HG02981 (cell line): Measurements from ENCODE around the gene BEND7.
"Not testable (repeated sequence)": the region's sequence is repeated elsewhere in the genome, so short reads cannot be mapped to it uniquely, and the experiment has no call there.

Source experiments
- ATAC-seq: cut with Tn5 transposase; IDR thresholded peaks from one replicate; pipeline ENCODE4 v1.9.1; 2021; ENCODE audit warnings: mild to moderate bottlenecking, moderate library complexity; ENCODE audit not compliant: unreplicated experiment

Gene BEND7

DNA sequence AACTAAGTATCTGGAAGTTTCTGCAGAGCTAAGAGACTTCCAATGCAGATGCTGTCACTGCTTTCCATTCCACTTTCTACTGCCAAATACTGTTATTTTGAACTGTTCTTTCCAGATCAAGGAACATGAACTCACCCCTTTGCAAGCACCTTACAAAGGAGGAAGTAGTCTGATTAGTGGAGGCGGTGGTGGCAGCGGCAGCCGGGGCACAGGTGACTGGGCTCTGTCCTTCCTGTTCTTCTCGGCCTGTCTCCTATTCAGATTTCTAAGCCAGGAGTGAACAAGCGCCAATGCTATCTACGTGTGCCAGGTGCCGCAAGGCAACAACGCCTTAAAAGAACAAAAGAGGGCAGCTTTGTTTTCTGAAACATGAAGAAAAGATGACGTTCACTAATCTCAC, 44.9 kb downstream of the BEND7 start:
- ATAC-seq: no peak

DNA sequence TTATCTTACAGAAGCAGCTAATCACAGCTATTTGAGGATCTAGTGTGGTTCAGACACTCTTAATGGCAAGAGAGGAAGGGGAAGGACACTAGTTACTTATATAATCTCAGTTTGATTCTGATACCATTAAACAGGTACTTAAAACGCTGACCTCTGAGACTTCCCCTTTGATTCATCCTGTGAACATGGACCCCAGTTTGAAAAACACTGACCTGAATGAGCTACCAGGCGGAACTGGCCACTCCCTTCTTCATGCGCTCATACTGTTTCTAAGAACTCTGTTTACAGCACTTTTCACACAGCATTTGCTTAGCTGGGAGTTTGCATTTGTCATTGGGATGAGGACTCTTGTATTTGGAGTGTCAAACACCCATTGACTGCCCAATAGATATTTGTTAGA, 45.7 kb downstream of the BEND7 start:
- no peak for ATAC-seq

DNA sequence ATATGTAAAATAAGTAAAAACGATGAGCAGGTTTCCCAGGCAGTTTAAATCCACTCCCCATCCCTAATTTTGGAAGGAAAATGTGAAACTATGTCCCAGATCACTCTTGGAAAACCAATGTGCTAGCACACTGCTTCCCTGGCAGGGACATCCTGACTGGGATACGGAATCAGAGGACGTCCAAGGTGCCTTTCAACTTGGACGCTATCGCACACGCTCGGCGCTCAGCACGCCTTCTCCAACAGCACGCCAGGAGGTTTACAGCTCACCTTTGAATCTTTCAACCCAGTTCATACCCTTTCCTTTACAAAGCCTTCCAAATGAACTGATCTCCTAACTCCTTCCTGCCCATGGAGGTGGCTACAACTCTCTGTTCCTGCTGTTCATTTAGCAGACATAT, 47.1 kb downstream of the BEND7 start:
- ATAC-seq: no peak

DNA sequence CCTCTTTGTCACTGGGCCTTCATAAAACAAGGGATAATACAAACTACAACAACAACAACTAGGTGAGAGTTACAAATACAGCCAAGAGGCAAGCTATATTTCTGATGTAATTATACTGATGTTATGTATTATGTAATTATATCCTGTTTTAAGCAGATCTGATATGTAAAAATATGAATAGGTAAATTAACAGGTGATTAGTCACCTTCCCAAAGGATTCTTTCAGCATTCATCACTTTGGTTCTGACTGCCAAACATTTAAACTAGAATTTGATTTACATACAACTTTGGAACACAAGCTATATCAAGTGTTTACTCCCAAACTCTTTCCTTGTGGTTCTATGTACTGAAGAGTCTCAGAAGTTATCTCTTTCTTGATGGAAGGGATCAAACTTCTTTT, 53.7 kb downstream of the BEND7 start:
- no peak for ATAC-seq

DNA sequence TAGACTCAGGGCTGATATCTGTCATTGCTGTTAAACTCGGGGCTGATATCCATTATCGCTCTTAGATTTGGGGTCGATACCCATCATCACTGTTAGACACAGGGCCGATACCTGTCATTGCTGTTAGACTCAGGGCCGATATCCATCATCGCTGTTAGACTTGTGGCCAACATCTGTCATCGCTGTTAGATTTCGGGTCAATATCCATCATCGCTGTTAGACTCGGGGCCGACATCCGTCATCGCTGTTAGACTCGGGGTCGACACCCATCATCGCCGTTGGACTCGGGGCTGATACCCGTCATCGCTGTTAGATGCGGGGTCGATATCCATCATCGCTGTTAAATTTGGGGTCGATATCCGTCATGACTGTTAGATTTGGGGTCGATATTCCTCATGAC, 54.8 kb downstream of the BEND7 start:
- no peak for ATAC-seq

DNA sequence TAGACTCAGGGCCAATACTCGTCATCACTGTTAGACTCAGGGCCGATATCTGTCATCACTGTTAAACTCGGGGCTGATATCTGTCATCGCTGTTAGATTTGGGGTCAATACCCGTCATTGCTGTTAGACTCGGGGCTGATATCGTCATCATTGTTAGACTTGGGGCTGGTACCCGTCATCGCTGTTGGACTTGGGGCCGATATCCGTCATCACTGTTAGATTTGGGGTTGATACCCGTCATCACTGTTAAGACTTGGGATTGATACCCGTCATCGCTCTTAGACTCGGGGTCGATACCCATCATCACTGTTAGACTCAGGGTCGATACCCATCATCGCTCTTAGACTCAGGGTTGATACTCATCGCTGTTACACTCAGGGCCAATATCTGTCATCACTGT, 56.5 kb downstream of the BEND7 start:
- no peak for ATAC-seq

DNA sequence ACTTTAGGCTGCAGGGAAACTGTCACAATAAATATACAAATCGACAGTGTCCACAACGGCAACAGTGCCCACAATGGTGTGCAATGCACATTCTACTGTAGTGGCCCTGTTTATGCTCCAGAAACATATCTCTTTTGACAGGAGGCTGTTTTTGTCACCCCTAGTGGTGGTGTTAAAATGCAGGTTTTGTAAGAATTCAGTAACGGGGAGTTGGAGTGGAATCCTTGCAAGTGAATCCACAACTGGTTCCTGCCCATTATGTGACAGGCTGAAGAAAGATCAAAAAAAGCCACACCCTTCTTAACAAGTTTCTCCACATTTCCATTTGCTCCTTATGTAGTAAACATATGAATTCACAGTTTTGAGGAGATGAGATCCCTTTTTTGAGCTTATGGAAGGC, 58.5 kb downstream of the BEND7 start:
- no peak for ATAC-seq

DNA sequence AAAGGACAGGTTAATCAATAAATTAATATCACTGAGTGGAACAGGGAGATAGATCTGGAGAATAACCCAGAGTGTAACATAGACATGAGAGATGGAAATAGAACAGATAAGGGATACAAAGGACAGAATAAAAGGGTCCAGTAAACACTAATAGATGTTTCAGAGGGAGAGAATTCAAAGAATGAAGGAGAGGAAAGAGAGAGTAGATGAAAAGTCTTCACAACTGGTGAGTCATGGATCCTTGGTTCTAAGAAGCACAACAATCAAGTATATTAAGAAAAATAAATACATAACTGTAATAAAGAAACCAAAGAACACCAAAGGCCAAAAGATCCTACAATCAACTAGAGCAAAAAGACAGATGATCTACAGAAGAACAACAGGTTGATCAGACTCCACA, 66.3 kb downstream of the BEND7 start:
- no peak for ATAC-seq

DNA sequence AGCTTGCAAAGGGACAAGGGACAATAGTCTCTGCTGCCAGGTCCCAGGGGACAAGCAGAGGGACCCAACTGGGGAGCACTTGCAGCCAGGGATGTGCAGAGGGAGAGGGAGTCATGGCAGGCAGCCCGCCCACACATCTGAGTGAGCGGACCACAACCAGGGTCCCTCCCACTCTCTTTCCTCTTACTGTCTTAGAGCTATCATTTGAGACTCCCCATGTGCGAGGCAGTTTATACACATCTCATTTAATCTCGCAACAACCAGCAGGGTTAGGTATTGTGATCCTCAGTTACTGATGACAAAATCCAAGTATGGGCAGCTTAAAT, 70.2 kb downstream of the BEND7 start:
- no peak for ATAC-seq

DNA sequence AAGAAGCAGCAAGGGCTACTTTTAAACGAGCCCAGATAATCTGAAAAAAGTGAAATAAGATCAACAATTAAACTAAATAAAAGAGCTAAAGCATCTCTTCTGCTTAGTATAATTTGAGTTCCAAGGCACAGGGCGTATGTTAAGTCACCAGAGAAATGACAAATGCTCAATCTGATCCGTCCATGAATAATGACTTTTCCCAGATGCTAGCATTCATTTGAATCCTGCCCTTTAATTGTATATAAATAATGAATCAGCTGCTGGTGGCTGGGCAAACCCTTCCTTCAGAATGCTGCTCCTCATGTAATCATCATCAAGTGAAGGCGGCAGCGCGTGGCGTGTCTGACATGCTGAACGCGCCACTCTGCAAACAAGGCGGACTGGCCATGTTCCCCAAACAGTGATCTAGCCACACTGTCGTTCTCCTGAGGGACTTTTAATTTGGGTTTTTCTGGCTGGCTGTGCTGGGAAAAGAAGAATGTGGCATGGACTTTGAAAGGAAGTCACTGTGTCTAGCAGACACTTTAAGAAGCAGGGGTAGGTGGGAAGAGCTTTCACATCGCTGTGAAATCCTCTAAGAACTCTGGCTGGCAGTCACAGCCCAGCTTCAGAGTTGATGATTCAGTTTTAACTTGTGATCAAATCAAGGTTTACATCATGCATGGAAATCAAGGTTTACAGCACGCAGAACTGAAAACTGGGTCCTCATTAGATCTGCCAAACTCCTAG, 70.7 kb downstream of the BEND7 start:
- ATAC-seq: no peak

DNA sequence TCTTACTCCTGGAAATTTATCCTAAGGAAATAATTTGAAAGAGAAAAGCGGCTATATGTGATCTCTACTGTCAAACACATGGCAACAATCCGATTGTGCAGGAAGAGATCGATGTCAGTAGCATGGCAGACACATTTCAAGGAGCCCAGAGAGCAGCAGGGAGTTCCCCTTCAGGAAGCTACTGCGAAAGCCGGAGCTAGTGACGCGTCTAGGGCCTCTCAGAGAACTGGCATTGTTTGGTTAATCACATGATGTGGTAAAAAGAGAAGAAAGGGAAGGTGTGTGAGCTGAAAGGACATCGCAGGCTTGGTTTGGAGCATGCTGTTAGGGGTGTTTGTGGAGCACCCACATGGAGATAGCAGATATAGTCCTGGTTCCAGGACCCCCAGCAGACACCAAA, 74.9 kb downstream of the BEND7 start:
- no peak for ATAC-seq

DNA sequence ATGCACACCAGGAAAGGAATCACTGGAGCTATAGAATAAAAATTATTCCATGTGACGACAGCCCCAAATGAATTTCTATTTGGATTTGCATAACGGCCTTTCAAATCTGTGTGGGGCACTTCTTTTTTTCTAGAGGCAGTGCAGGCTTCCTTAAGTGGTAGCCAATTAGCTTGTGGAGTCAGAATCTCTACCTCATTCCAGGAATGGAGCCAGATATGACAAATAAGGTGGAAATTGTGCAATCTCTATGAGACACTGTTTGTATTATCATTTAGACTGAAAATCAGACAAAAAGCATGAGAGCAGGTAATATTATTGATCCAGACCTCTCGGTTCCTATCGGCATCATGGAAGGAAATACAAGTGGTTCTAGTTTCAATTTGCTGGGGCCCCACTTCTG, 78.7 kb downstream of the BEND7 start:
- no peak for ATAC-seq

DNA sequence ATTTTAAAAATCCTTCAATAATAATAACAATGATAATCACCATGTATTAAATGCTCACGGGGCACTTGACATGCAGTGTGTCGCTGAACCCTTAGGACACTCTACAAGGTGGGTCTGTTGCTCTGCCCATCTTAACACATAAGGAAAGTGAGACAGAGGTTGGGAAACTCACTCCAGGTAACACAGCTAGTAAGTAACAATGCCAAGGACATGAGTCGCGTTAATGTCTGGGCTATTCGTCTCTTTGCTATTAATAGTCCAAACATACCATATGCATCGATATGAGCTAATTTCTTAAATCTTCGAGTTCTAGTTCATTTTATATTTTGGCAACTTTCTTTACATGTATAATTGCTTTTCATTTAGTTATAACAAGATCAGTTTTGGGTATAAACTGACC, 79.5 kb downstream of the BEND7 start:
- ATAC-seq: no peak

DNA sequence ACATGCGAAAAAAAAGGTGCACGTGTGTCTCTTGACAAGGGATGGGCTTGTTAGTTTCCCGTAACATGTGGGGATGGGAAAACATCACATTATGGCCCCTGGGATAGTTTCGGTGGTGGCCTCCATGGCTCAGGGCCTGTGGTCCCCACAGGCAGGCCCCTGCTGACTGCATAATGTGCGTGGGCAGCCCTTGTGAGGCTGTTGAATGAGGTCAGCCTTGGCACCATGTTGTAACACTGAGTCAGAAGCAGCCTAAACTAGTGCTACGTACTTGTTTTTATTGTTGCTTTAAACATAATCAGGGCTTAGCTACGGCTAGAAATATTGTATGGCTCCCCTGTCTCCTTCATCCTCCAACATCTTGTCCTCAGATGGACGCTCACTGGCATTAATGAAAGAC, 80.6 kb downstream of the BEND7 start:
- ATAC-seq: no peak

DNA sequence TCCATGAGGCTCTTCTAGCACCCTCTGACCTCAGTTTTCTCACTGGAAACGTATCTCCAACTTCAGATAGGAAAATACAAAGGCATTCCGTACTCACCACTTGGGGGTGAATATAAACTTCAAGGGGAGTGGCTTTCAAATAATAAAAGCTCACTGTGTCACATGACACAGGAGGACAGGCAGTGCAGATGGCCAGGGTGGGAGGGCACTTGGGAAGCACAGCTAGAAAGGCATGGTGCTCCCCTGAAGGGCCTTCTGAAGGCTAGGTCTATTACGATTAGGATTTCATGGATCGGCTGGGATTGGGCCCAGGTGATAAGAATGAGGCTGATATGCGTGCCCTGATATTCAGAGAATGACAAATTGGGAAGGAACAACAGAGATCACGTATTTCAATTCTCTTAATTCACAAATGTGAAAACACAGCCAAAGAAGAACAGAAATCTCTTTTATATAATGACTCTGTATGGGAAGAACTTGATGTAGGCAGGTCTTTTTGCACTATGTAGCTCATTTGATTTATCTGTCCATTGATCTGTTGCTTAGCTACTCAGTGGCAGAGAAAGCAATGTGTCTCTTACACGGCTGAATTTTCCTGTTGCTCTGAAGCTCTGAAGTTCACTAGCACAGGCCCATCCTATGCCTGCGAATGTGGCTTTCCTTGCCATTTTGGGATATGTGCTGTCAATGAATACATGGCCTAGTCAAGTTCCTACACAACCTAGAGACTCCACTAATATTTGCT, 83.0 kb downstream of the BEND7 start:
- no peak for ATAC-seq

DNA sequence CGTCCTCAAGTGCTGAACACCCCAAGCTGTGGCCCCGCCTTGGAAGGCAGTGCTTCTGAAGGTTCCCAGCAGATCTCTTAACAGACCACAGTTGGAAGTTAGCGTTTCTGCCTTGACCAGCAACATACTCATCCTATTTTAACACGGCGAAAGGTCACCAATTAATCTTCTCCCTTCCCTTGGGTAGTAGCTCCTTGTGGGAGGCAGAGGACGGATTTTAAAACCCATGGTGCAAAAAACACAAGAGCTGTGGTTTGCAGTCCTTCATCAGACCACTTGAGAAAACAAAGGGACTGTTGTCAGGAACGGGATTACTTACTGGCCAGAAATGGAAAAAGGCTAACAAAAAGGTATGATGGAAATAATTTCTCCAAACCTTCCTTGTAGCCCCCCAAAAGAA, 87.3 kb downstream of the BEND7 start:
- no peak for ATAC-seq

DNA sequence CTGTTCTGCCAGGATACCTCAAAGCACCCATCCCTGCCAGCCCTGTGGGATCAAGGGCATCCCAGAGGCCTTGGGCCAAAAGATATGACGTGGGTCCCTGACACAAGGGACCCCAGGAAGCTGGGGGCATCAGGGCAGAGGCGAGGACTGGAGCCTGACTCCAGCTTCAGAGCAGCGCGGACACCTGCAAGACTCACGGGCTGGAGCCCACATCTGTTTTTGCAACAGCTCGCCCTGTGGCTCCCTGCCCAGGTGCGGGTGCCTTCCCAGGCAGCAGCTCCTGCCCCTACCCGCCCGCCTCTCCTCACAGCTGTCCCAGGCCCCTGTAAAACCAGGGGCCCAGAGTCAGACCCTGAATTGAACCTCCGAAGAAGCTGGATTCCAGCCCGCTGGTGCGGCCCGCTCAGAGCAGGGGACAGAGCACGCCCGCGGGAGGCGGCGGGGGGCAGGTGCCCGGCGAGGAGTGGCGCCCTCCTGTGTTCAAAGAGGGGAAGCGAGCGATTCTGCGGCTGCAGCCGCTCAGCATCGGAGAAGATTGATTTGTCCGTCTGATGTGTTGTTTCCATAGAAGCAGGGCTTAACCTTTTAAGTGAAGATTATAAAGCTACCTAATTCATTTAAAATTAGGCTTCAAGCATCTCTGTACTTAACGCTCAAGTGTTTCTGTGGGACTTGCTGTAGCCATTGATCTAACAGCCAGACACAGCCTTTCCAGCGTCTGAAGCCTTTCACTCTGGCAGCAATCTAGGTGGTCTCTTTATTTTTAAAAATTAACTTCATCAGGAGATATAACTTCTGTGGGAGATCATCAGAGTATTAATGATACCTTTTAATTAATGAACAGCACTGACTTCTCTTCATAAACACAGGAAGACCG, 88.4 kb downstream of the BEND7 start:
- ATAC-seq: peak; percentile 87

DNA sequence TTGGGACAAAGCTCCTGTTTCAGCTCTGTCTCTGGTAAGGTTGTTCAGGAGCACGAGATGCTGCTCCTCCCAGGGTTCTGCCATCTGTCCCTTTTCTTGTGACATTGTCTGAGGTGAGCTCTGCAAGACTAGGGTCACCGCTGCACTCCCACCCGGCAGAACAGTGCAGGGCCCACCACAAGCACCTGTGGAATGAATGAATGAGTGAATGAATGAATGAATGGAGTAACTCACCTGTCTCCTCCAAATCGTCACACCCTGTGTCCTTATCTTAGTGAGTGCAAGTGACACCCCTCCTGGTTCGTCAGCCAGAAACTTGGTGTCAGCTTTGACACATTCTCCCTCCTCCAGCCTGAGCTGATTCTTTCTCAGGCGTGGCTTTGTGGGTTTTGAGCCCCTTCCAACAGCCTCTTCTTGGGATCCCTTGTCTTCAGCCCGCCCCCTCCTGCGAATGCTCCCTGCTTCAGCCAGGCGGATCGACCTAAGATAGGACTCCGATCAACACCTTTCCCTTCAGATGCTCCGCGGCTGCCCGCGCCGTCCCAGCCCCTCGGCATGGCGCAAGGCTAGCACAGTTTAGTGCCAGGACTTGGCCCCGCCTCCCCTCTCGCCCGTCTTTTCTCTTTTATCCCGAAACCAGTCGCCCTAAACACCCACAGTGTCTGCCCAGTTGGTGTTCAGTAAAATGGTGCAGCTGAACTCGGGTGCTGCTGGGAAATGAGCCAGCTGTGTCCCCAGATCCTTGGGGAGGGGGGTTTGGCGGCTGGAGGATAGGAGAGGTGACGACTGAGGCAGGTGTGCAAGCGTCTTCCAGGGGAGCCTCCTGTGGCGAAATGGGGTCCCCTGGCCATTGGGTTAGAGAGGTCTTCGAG, 89.3 kb downstream of the BEND7 start:
- no peak for ATAC-seq

DNA sequence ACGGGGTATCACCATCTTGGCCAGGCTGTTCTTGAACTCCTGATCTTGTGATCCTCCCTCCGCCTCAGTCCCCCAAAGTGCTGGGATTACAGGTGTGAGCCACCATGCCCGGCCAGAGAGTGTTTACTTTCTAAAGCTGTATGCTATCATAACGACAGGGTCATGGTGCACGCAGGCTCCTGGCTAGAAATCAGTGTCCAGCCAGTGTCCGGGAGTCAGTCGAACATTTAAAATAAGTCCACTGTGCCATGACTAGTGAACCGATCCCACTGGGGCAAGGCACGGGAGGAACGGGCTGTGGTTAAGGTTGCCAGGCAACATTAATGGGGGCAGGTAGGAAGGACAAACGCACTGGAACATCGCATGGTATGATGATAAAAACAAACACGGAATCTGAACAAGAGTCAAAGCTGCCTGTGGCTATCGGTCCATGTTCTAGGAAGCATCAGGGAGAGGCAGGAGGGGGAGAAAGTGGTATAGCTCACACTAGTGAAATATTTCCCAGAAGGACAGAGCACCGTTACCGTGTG, 91.7 kb downstream of the BEND7 start:
- ATAC-seq: no peak

DNA sequence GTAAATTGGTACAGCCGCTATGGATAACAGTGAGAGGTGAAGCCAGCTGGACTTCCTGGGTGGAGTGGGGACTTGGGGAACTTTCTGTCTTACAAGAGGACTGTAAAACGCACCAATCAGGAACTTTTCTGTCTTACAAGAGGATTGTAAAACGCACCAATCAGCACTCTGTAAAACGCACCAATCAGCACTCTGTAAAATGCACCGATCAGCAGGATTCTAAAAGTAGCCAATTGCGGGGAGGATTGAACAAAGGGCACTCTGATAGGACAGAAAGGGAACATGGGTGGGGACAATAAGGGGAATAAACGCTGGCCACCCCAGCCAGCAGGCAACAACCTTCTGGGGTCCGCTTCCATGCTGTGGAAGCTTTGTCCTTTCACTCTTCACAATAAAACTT, 100.9 kb downstream of the BEND7 start:
- ATAC-seq: not testable (repeated sequence)

DNA sequence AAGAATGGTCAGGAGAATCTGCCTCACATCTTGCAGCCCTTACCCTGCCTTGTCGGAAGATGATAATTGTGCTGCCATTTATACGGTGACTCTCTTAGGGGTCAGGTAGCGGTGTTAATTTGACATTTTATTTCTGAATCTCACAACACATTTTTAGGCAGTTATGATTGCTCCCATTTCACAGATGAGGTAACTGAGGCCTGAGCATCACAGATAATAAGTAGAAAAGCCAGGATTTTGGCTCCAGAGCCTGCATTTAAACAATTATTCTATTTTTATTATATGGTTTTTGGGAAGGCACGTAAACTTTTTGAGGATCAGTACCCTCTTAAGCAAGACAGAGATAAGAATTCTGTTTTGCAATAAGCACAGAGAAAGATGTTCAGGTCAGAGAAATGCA, 103.4 kb downstream of the BEND7 start:
- ATAC-seq: no peak
